ENCODE data around the gene CEBPZ.

The CEBPZ gene

GRCh38 chr2:37263839-37264238, 32.4 kb upstream of the CEBPZ start:
- no peak overlapping the region for H3K4me3 ChIP-seq (ENCODE audit: control insufficient read depth, low read depth, low read length)
- DNase-seq (ENCODE audit: low read depth), result no peak
- TF ChIP-seq CTCF (conservative IDR thresholded peaks at IDR 0.05; ENCODE audit: control insufficient read depth, insufficient read depth, low read depth, low read length), result no peak

- no peak for TF ChIP-seq CTCF (conservative IDR thresholded peaks at IDR 0.05; ENCODE audit: control insufficient read depth, insufficient read depth, low read depth, low read length)
- no peak overlapping the region for H3K4me3 ChIP-seq (ENCODE audit: control insufficient read depth, low read depth, low read length)
- DNase-seq (ENCODE audit: low read depth), result no peak
Observed at GRCh38 chr2:37262522-37262921, 31.1 kb upstream of the CEBPZ start.

- no peak overlapping the region for H3K4me3 ChIP-seq (ENCODE audit: control insufficient read depth, low read depth, low read length)
- TF ChIP-seq CTCF (conservative IDR thresholded peaks at IDR 0.05; ENCODE audit: control insufficient read depth, insufficient read depth, low read depth, low read length), result no peak
- peak; percentile 5 for DNase-seq (ENCODE audit: low read depth)
Observed at GRCh38 chr2:37250869-37251740, 19.7 kb upstream of the CEBPZ start.

- DNase-seq (ENCODE audit: low read depth), result no peak
- TF ChIP-seq CTCF (conservative IDR thresholded peaks at IDR 0.05; ENCODE audit: control insufficient read depth, insufficient read depth, low read depth, low read length), result no peak
Observed at GRCh38 chr2:37246205-37246604, 14.8 kb upstream of the CEBPZ start.

GRCh38 chr2:37244755-37245154, 13.4 kb upstream of the CEBPZ start:
- H3K4me3 ChIP-seq (ENCODE audit: control insufficient read depth, low read depth, low read length), result no peak overlapping the region
- TF ChIP-seq CTCF (conservative IDR thresholded peaks at IDR 0.05; ENCODE audit: control insufficient read depth, insufficient read depth, low read depth, low read length), result no peak
- no peak for DNase-seq (ENCODE audit: low read depth)

More at GRCh38 chr2:37246205-37246604, 14.8 kb upstream of the CEBPZ start:
- H3K4me3 ChIP-seq (ENCODE audit: control insufficient read depth, low read depth, low read length), result no peak overlapping the region

DNA sequence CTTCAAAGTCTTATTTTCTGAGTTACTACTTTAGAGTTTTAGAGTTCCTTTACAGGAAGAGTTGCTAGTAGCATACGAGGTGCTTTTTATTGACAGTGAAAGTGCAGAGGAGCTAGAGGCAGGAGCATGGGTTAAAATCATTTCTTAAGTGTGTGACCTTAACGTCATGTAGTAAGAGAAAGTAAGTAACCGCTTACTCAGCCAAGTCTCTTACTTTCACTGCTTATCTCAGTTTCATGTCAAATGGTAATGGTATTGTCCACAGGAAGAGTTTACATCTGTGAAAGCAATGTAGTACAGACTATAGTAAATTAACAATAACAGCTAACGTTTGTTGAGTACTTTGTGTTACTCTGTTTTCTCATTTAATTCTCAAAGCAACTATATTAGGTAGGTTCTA, 12.6 kb upstream of the CEBPZ start:
- no peak overlapping the region for H3K4me3 ChIP-seq (ENCODE audit: control insufficient read depth, low read depth, low read length)
- DNase-seq (ENCODE audit: low read depth), result no peak
- no peak for TF ChIP-seq CTCF (conservative IDR thresholded peaks at IDR 0.05; ENCODE audit: control insufficient read depth, insufficient read depth, low read depth, low read length)
